ENCODE results near the gene ADAMTSL2.

The ADAMTSL2 gene

DNA sequence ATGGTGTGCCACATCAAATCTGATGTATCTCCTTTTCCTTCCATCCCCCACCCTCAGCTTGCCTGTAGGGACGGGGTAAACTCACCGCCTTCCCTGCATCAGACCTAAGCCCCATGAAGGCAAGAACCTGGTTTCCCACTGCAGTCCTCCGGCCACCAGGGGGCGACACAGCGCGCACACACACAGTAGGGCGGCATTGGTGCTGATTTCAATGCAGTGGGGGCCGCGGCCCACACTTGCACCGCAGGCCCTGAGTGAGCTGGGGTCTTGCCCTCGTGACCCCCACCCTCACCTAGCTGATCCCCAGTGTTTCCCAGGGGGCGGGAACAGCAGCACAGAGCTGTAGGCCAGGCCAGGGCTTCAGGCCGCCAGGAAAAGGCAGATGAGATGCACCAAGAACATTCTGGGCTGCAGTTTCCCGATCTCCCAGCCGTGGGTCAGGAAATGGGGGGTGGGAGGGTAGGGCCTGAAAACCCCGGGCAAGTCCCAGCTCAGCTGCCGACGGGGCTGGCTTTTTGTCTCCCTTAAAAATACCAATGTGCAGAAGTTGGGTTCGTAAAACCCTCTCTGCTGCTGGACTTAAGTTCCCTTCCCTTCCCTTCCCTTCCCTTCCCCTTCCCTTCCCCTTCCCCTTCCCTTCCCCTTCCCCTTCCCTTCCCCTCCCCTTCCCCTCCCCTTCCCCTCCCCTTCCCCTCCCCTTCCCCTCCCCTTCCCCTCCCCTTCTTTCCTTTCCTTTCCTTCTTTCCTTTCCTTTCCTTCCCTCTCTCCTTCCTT, 55.1 kb downstream of the ADAMTSL2 start:
- no peak for DNase-seq (ENCODE audit: low read depth)

DNA sequence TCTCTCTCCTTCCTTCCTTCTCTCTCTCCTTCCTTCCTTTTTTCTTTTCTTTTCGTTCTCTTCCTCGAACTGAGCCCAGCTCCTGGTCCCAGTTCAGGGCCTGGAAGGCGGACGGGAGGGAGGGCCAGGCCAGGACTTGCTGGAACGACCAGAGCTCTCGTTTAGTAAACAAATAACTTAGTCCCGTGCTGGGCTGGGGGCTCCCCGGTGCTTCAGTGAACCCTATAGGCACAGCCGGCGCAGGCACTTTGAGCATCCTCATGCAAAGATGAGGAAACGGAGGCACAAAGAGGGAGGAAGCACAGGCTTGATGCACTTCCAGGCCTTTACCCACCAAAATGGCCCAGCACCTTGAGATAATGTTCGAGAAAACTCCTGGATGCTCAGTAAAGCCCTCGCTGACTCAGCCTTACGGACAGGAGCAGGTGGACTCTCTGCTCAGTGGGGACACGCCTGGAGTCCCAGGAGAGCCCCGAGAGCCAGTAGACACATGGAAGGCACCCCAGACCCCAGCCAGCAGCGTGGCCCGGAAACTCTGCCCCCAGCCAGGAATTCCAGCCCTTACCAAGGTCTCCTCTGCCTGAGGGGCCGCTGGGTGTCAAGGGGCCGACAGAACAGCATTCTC, 55.8 kb downstream of the ADAMTSL2 start:
- DNase-seq (ENCODE audit: low read depth) = no peak

DNA sequence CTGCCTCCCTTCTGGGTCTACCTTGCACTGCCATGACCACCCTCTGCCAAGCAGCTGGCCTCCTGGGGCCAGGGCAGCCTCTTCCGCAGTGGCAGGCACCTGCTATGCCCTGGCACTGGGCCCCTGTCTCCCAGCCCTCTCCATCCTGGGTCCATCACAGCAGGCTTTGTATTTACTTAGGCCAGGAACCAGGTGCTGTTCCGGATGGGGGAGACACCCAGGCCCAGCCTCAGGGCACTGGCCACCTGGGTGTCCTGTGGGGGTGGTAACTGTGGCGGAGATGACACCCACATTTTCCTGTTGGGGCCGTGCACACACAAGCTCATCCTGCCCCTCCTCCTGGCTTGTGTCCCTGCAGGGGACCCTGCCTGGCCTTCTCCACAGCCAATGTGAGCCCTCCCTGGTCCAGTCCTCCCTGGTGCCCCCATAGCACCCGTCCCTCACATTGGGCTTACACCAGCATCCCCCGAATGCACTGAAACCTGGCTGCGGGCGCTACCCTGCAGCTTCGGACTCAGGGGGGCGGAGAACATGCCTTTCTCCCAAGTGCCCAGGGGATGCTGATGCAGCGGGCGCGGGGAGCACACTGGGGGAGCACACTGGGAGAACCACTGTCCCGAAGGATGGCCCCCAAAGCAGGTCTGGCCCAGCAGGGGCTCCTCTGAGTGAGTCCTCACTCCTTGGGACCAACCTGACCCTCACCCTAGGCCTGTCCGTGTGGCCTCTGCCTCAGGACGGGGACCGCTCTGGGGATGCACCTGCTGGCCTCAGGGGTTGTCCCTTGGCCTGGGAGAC, 56.8 kb downstream of the ADAMTSL2 start:
- no peak for DNase-seq (ENCODE audit: low read depth)

DNA sequence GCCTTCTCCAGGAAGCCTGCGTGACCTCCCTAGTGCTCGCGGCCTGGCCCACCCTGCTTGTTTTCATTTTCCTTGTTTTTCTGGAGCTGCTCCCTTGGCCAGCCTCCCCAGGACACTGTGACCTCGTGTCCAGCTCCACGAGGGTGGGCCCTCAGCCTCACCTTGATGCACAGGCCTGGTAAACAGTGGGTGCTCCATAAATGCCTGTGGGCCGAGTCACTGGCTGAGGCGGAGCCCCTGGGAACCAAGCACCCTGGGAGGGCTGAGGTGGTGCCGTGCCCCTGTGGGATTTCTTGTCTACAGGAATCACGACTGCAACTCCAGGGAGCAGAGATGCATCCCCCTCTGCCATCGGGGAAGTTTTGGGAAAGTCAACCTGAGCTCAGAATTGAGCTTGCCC, 57.5 kb downstream of the ADAMTSL2 start:
- no peak for DNase-seq (ENCODE audit: low read depth)

DNA sequence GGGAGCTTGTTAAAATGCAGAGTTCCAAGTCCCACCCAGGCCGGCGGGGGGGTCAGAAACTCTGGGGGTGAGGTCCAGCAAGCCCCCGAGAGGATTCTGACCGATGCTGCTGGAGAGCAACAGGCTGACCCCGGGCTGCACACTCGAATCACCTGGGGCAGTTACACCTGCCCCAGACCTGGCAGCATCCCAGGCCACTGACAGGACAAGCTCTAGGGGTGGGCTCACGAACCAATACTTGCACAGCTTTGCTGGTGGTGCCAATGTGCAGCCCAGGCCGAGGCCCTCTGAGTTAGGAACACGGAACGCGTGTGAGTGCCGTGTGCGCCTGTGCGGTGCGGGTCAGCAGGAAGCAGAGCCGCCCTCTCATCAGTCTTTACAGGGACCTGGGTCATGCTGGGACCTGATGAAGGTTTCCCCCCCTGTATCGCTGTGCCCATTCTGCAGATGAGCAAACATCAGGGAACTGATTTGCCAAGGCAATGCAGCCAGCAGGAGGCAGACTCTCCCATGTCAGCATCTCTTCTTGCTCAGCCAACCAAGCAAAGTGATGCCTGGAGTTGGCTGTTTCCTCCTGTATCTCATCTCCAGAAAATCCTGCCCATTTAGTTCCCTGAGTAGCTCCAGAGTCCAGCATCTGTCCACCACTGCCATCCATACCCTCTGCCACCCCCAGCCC, 58.4 kb downstream of the ADAMTSL2 start:
- DNase-seq (ENCODE audit: low read depth) = peak; percentile 16

DNA sequence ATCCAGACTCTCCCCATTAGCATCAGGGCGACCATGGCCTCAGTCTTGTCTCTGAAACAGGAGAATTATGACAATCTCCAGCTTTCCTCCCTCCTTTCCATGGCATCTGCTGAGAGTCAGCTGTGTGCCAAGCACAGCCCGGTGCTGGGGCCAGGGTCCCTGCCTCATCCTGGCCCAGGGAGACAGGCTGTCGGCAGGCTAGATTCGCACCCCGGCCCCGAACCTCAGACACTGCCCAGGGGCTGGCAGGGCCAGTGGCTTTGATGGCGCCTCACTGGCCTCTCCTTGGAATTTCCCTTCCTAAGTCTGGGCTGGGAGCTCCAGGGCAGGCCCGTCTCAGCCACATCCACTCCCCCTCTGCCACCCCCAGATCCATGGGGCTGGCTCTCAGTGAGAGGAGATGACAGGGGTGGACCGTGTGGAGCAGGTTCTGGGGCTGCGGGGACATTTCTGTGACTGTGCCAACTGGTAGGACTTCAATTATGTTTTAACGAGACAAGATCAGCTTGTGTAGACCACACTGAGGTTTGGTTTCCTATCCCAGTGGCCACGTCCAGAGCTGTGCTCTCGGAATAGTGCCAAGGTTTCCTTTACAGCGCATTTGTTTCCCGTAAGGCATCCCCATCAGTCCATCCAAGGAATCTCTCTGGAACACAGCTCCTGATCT, 59.2 kb downstream of the ADAMTSL2 start:
- no peak for DNase-seq (ENCODE audit: low read depth)

DNA sequence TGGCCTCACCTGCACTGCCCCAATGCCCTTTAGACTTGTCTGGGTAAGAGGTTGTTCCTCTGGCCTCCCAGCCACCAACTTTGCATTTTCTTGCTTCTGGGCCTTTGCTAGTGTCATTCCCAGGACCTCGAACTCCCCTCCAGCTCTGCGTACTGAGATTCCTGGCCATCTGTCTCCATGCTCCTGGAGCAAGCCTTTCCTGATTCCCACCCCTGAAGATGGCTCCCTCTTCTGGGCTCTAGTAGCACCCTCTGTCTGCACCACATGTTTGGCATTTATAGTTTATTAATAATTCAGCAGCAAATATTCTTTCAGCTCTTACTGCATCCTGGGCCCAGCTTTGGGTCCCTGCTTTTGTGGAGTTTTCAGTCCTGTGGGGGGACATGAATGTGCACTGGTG, 59.8 kb downstream of the ADAMTSL2 start:
- no peak for DNase-seq (ENCODE audit: low read depth)

DNA sequence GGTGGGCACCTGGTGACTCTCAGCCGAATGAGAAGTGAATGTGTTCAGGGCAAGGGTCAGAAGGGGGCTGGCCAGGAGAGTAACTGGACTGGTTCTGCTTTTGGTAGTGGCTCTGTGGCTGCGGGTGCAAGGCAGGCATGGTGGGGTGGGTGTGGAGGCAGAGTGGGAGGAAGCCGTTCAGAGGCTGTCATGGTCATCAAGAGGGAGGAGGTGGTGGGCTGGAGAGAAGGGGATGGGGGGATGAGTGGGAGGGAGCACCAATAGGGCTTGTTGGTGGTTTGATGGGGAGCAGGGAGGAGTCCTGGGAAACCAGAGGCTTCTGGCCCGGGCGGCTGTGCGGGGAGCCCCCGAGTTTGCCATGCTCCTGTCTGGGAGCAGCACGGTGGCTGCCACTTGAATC, 61.4 kb downstream of the ADAMTSL2 start:
- DNase-seq (ENCODE audit: low read depth) = no peak

DNA sequence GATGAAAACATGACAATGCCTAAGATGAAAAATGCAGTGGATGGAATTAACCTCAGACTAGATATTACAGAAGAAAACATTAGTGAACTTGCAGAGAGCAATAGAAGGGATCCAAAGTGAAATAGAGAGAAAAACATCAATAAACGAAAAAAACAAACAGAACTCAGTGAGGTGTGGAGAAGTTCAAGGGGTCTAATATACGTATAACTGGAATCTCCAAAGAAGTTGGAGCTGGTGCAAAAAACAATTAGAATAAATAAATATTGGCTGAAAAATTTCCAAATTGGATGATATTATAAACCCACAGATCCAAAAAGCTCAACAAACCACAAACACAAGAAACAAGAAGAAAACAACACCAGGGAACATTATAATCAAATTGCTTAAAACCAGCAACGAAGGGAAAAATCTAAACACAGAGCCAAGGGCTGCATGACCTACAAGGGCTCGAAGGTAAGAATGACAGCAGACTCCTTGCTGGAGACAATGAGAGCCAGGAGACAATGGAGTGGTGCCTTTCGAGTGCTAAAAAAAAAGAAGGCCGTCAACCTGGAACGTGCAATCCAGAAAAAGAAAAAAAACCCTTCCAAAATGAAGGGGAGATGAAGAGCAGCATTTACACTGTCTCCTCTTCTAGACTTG, 62.9 kb downstream of the ADAMTSL2 start:
- peak; percentile 27 for DNase-seq (ENCODE audit: low read depth)

DNA sequence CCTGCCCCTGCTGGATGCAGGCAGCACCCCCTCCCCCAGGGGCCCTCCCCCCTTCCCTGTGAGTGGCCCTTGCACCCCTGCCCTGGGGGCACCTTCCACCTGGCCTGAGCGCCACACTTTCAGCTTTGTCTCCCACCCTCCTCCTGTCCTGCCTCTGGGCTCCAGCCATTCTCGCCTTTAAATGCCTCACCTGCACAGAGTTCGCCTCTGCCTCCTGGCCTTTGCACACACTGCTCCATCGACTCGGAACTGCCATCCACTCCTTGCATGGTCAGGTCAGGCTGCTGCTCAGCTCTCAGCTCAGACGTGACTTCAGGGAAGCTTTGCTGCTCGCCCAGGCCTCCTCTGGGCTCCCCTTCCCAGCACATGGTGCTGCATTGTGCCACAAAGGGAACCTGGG, 64.5 kb downstream of the ADAMTSL2 start:
- DNase-seq (ENCODE audit: low read depth) = no peak

DNA sequence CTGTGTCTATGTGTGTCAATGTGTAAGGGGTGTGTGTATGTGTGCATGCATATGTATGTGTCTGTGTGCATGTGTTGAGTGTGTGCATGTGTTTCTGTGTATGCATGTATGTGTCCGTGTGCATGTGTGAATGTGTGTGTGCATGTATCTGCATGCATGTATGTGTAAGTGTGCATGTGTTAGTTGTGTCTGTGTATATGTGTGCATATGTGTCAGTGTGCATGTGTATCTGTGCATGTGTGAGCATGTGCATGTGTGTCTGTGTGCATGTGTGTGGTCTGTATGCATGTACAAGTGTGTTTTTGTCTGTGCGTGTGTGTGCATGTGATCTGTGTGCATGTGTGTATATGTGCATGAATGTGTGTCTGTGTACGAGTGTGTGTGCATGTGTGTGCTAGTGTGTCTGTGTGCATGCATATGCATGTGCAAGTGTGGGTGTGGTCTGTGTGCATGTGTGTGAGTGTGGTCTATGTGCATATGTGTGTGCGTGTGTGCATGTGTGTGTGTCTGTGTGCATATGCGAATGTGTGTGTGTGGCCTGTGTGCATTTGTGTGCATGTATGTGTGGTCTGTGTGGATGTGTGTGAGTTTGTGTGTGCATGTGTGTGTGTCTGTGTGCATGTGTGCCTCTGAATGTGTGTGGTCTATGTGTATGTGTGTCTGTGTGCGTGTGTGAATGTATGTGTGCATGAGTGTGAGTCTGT, 65.1 kb downstream of the ADAMTSL2 start:
- no peak for DNase-seq (ENCODE audit: low read depth)

DNA sequence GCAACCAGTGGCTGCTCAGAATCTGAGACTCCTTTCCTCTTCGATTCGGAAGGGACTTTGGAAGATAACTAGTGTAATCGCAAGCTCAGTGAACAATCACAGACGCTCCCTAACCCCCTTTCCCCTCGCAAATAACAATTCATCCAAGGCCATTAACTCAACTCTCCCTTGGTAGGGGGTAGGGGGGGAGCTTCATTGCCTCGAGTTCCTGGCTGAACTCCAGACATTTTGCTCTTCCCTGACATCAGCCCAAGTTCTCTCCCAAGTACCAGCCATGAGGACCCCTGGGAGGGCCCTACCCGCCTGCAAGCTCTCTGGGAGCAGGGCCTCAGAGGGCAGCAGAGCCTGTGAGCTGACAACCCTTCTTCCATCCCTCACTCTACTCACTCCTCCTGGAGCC, 66.2 kb downstream of the ADAMTSL2 start:
- DNase-seq (ENCODE audit: low read depth) = no peak

DNA sequence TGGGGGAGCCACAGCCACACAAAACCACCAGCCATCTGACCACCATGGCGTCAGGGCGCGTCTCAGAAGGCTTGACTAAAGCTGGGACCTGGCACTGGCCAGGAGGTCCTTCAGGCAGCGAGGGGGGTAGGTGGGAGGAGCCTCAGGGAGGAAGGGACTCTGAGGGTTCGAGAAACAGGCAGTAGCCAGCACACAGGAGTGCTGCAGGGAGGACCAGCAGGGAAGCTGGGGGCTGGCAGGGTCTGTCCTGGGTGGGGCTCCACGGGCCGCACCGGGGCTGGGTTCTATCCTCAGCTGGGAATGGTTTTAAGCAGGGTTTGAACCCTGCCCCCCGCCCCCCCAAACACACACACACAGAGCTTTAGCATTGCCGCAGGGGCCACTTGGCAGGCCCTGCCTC, 67.2 kb downstream of the ADAMTSL2 start:
- no peak for DNase-seq (ENCODE audit: low read depth)

DNA sequence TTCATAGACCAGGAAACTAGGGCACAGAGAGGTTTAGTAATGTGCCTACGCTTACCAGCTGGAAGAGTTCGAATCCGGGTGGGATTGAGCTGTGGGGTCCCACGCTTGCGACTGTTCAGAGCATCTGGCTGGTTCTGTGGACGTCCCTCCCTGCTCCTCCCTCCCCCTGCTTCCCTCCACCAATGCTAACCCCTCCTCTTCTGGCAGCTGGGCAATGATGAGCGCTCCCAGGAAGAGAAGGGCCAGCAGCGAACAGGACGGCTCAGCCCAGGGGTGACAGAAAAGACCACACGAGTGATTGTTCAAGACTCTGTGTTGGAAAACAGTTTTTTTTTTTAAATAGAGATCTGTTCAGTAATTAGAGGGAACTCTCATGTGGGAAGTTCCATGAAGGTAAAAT, 67.8 kb downstream of the ADAMTSL2 start:
- DNase-seq (ENCODE audit: low read depth) = no peak

DNA sequence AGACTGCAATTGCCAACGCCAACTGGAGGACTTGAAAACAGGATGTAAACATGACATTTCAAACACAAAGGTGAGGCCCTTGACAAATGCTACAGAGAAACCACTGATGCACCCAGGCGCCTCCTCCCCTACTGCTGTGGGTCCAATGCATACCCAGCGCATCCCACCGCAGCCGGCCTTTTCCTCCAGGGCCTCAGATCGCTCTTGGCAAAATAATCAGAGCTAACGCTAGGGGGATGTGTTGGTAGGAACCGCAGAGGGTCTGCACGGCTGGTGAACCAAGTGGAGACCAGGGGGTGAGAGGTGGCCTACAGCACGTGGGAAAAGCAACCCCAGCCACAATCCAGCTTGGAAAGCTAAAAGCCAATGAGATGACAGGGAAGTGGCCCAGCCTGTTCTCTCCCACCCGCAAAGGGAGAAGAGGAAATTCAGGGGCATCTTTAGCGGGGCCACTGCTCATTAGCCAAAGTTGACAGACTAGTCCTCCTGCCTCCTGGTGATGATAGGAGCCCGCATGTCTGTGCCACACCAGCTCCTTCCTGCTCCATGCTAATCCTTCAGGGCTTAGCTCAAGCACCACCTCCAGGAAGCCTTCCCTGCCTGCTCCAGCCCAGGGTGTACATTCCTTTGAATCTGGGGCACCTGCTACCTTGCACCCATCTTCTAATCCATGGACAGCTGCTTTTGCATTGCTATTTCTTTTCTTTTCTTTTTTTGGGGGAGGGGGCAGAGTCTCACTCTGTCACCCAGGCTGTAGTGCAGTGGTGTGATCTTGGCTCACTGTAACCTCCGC, 68.8 kb downstream of the ADAMTSL2 start:
- DNase-seq (ENCODE audit: low read depth) = no peak

DNA sequence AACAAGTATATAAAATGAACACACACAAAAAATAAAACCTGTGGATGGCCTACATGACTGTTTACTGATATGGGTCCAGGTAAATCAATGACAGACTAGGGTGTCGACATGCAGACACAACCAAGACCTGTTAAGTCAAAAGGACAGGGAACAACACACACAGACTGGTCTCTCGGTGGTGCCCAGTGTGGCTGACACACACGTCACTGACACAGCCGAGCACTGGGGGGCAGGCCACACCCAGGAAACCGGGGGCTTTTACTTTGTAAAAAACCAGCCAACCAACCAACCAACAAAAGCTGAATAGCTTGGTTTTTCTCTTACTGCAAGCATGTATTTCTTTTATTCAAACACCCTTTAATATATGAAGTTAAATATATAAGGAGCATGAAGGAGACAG, 69.7 kb downstream of the ADAMTSL2 start:
- no peak for DNase-seq (ENCODE audit: low read depth)

DNA sequence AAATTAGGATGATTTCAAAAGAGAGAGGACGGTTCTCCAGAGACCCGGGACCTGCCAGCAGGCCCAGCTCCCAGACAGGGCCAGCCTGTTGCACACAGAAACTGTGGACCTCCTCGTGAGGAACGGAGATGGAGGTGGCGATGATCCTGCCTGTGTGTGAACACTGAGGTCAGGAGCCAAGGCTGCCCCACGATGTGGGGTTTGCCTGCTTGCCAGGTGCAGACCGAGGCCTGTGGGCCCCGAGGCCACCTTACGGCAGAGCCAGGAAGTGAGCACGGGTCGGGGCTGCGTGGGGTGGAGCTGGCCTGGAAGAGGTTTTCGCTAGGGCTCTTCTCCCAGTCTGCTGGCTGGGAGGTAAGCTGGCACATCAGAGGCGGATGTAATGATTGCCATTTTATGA, 70.4 kb downstream of the ADAMTSL2 start:
- no peak for DNase-seq (ENCODE audit: low read depth)

DNA sequence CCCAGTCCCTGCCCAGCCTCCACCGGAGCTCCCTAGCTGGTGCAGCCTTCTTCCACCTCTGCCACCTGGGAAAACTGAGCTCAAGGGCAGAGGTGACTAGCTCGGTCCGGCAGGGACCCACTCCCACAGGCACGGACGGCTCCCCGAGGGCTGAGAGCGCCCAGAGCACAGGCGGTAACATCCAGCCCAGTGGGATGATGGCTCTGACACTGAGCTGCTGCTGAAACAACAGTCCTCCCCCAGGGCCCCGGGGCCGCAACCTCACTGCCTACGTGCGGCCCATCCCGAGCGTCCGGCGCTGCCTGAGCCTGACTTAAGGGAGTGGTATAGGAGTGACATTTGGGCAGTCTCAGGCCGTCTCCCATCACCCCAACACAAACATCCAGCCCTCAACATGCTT, 70.9 kb downstream of the ADAMTSL2 start:
- DNase-seq (ENCODE audit: low read depth) = no peak

DNA sequence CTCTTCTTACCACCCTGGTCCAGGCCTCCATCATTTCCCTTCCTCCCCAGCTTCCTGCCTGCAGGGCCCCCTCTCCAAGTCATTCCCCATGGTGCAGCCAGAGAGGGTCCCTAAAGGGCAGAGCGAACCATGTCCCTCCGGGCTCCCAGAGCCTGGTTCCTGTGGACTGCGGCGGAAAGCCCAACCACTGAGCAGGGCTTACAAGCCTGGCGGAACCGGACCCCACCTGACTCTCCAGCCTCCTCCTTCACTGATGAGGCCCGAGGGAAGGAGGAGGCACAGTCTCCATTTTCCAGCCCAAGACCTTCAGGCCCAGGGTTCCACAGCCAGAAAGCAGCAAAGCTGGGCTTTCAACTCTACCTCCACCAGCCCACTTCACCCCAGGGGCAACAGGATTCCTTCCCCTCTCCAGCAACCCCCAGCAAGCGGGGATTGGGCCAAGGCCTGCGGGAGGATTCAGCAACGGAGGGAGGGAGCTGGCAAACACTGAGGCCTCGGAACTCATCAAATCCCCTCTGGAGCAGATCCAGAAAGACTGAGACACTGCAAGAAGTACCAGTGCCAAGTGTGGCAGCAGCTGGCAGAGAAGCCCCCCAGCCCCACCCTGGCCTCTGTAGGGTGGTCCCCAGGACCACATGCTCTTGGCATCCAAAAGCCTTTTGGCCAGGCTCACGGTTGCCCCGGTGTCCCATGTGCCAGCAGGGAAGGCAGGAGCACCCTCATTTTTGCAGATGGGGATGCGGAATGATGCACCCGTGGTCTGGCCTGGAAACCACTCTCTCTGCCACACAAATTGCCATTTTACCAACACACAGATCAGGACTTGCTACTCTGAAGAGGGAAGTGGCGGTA, 71.6 kb downstream of the ADAMTSL2 start:
- DNase-seq (ENCODE audit: low read depth) = no peak
